Muscle of leg (tissue), 11 donors: Measurements from ENCODE around the gene GPR39. TPM values are rescaled to one million over a fixed set of nuclear protein-coding genes. Genes with fewer than 3 reads are reported as not detected.

ENCODE experiments used
- DNase-seq: peaks from one replicate; pipeline ENCODE4 v3.0.0; 2013
- H3K27ac ChIP-seq: one replicate; pipeline ENCODE4 v1.5.1; 2013; ENCODE audit warnings: mild to moderate bottlenecking, low read length, control low read depth
- H3K27me3 ChIP-seq: one replicate; pipeline ENCODE4 v1.6.1; 2013; ENCODE audit warnings: low read length; ENCODE audit not compliant: control insufficient read depth, insufficient read depth
- H3K36me3 ChIP-seq: one replicate; pipeline ENCODE4 v1.6.1; 2013; ENCODE audit warnings: low read length; ENCODE audit not compliant: control insufficient read depth, insufficient read depth
- H3K4me1 ChIP-seq: one replicate; pipeline ENCODE4 v1.6.1; 2013; ENCODE audit warnings: low read length; ENCODE audit not compliant: control insufficient read depth, insufficient read depth
- H3K4me3 ChIP-seq: one replicate; pipeline ENCODE4 v1.5.1; 2013; ENCODE audit warnings: low read length, control low read depth
- H3K9me3 ChIP-seq: replicated peaks from 2 replicates; pipeline ENCODE4 v1.6.1; 2013; ENCODE audit warnings: low read depth, low read length; ENCODE audit not compliant: control insufficient read depth
- WGBS: methylation state at CpG from one replicate; pipeline ENCODE4 v1.1.5; 2013; ENCODE audit warnings: missing lambda C conversion rate; ENCODE audit not compliant: insufficient coverage; 5-methylcytosine and 5-hydroxymethylcytosine counted together
- polyA plus RNA-seq, 8 donors: library from polyadenylated mRNA; unstranded; fragments of 120-200 nt; gene quantifications; one replicate each; pipeline versions ENCODE4 v1.2.1 to v1.2.3, GENCODE V29; 2013; ENCODE audit warnings: inconsistent platforms in 1 of 8, low replicate concordance in 1 of 8; ENCODE audit not compliant: insufficient read length in 8 of 8, insufficient read depth in 1 of 8
- total RNA-seq: library from RNA; stranded (reverse); fragments of 120-200 nt; gene quantifications from one replicate; pipeline ENCODE4 v1.2.4, GENCODE V29; 2013

Gene GPR39
- total and polyA plus RNA-seq, 9 donors = 0.07 to 0.88 (median 0.14) TPM

GRCh38 chr2:132441051-132441450 lies 24.4 kb downstream of the GPR39 start:
- H3K27ac ChIP-seq = no peak overlapping the region
- H3K4me3 ChIP-seq = no peak overlapping the region
- H3K36me3 ChIP-seq = no peaks in the 10 kb centered on the region
- H3K9me3 ChIP-seq = no peaks in the 10 kb centered on the region
- no peak for DNase-seq
- WGBS = no CpG with 5 or more reads among the region's 1 CpG
- H3K27me3 ChIP-seq = no peaks in the 10 kb centered on the region
- no peaks in the 10 kb centered on the region for H3K4me1 ChIP-seq

GRCh38 chr2:132442278-132442677 lies 25.7 kb downstream of the GPR39 start:
- Histone ChIP-seq H3K36me3 (no peaks in the 10 kb centered on the region), H3K27ac (no peak overlapping the region), H3K4me3 (no peak overlapping the region), H3K4me1 (no peaks in the 10 kb centered on the region), H3K9me3 (no peaks in the 10 kb centered on the region), H3K27me3 (no peaks in the 10 kb centered on the region)
- WGBS = 55% methylated on average over 5 of the region's 7 CpGs
- DNase-seq = no peak

- Histone ChIP-seq H3K27ac (no peak overlapping the region), H3K36me3 (no peaks in the 10 kb centered on the region), H3K27me3 (no peaks in the 10 kb centered on the region), H3K4me3 (no peak overlapping the region), H3K4me1 (no peaks in the 10 kb centered on the region), H3K9me3 (no peaks in the 10 kb centered on the region)
- DNase-seq = no peak
- WGBS = no CpG with 5 or more reads among the region's 4 CpGs
These were observed 26.5 kb downstream of the GPR39 start for GRCh38 chr2:132443106-132443505.

- Histone ChIP-seq H3K4me3 (no peak overlapping the region), H3K27me3 (no peaks in the 10 kb centered on the region), H3K4me1 (no peaks in the 10 kb centered on the region), H3K27ac (no peak overlapping the region), H3K9me3 (no peaks in the 10 kb centered on the region), H3K36me3 (no peaks in the 10 kb centered on the region)
- no peak for DNase-seq
- 73% methylated on average over 2 of the region's 2 CpGs for WGBS
These were observed 29.8 kb downstream of the GPR39 start for GRCh38 chr2:132446444-132446843.

- no peak for DNase-seq
- Histone ChIP-seq H3K4me3 (no peak overlapping the region), H3K27me3 (no peaks in the 10 kb centered on the region), H3K36me3 (no peaks in the 10 kb centered on the region), H3K27ac (no peak overlapping the region), H3K4me1 (no peaks in the 10 kb centered on the region), H3K9me3 (no peaks in the 10 kb centered on the region)
- 5% methylated on average over 5 of the region's 6 CpGs for WGBS
These were observed 31.7 kb downstream of the GPR39 start for GRCh38 chr2:132448331-132448730.

- WGBS = no CpG with 5 or more reads among the region's 4 CpGs
- Histone ChIP-seq H3K4me1 (no peaks in the 10 kb centered on the region), H3K27me3 (no peaks in the 10 kb centered on the region), H3K36me3 (no peaks in the 10 kb centered on the region), H3K9me3 (no peaks in the 10 kb centered on the region), H3K27ac (no peak overlapping the region), H3K4me3 (no peak overlapping the region)
- DNase-seq = peak; percentile 5
These were observed 32.2 kb downstream of the GPR39 start for GRCh38 chr2:132448771-132449170.

- no peaks in the 10 kb centered on the region for H3K36me3 ChIP-seq
- DNase-seq = no peak
- WGBS = 75% methylated on average over 1 of the region's 1 CpG
These were observed 33.3 kb downstream of the GPR39 start for GRCh38 chr2:132449868-132450267.

GRCh38 chr2:132460781-132461180 lies 44.2 kb downstream of the GPR39 start:
- WGBS = 39% methylated on average over 3 of the region's 4 CpGs
- Histone ChIP-seq H3K36me3 (no peaks in the 10 kb centered on the region), H3K4me1 (no peaks in the 10 kb centered on the region), H3K9me3 (peaks cover 3% of the 10 kb centered on the region), H3K4me3 (no peak overlapping the region), H3K27ac (no peak overlapping the region), H3K27me3 (no peaks in the 10 kb centered on the region)
- DNase-seq = no peak

More at GRCh38 chr2:132449868-132450267, 33.3 kb downstream of the GPR39 start:
- no peaks in the 10 kb centered on the region for H3K4me1 ChIP-seq
- no peak overlapping the region for H3K4me3 ChIP-seq
- no peak overlapping the region for H3K27ac ChIP-seq
- H3K9me3 ChIP-seq = no peaks in the 10 kb centered on the region
- no peaks in the 10 kb centered on the region for H3K27me3 ChIP-seq

- no CpG with 5 or more reads among the region's 1 CpG for WGBS
- no peak overlapping the region for H3K4me3 ChIP-seq
- H3K9me3 ChIP-seq = peaks cover 9% of the 10 kb centered on the region
These were observed 45.6 kb downstream of the GPR39 start for GRCh38 chr2:132462236-132462635.

GRCh38 chr2:132463719-132464118 lies 47.1 kb downstream of the GPR39 start:
- 95% methylated on average over 3 of the region's 4 CpGs for WGBS
- Histone ChIP-seq H3K36me3 (no peaks in the 10 kb centered on the region), H3K4me1 (no peaks in the 10 kb centered on the region), H3K27me3 (no peaks in the 10 kb centered on the region), H3K4me3 (no peak overlapping the region), H3K9me3 (peaks cover 9% of the 10 kb centered on the region), H3K27ac (no peak overlapping the region)
- DNase-seq = no peak

More at GRCh38 chr2:132462236-132462635, 45.6 kb downstream of the GPR39 start:
- H3K27ac ChIP-seq = no peak overlapping the region
- no peaks in the 10 kb centered on the region for H3K36me3 ChIP-seq
- H3K4me1 ChIP-seq = no peaks in the 10 kb centered on the region
- no peak for DNase-seq
- H3K27me3 ChIP-seq = no peaks in the 10 kb centered on the region

- no CpG with 5 or more reads among the region's 1 CpG for WGBS
- Histone ChIP-seq H3K27me3 (no peaks in the 10 kb centered on the region), H3K9me3 (peaks cover 9% of the 10 kb centered on the region), H3K4me1 (no peaks in the 10 kb centered on the region), H3K36me3 (no peaks in the 10 kb centered on the region), H3K4me3 (no peak overlapping the region), H3K27ac (no peak overlapping the region)
- DNase-seq = no peak
These were observed 49.3 kb downstream of the GPR39 start for GRCh38 chr2:132465917-132466316.
